Measurements from ENCODE around the gene ERFL. TPM values are rescaled to one million over a fixed set of nuclear protein-coding genes. Genes with fewer than 3 reads are reported as not detected.

The ERFL gene
- total RNA-seq, 4 donors from 2014 or later: not detected

DNA sequence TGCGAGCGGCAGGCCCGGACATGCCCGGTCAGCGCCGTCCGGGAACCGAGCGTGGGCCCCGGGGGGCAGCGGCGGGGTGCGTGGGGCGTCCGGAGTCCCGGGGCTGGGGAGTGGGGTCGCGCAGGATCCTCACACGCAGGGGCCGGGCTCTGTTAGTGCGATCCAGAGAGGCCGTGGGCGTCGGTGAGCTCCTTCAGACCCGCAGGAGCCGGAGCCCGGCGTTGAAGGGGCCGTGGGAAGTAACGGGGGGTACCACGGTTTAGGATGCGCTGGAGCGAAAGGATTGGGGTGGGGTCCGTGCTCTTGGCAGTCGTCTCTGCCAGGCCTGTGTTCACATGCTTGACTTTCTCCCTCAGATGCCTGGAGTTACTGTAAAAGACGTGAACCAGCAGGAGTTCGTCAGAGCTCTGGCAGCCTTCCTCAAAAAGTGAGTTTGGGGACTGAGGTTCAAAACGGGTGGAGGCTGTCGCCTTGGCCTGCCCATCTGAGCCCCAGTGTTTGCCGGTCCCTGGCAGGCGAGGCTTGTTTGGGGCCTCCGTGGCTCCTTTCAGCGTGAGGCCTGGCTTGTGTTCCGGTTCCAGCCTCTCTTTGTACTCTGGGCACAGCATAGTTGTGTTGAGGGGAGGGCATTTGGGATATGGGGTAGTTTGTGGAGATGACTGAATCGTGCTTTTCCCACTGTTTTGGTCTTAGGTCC lies 67.7 kb downstream of the ERFL start:
- DNase-seq: no peak

GRCh38 chr19:41859618-41860418 lies 68.4 kb downstream of the ERFL start, which contains the start of gene RPS19:
TSS of gene RPS19 (plus strand) at chr19:41860255. CDS start at chr19:41860775, 520 bp downstream.
- Histone ChIP-seq H3K27me3 (peaks cover 0 to 3% (median 0%) of the 10 kb centered on the region in 4 donors), H3K36me3 (peaks cover 16 to 40% (median 25%) of the 10 kb centered on the region in 3 donors), H3K4me1 (peaks cover 17 to 49% (median 38%) of the 10 kb centered on the region in 3 donors), H3K9me3 (no peaks in the 10 kb centered on the region), H3K27ac (peak within 1 kb of the TSS; percentile 87 to 98 (median 97)), H3K4me3 (peak within 1 kb of the TSS; percentile 76 to 97 (median 94))
- DNase-seq: peak; percentile 86
- intact Hi-C loops (cut with DNase I): no loop called here
- TF ChIP-seq POLR2A (IDR thresholded peaks at IDR 0.05): peak in 3 of 4 donors; percentile 42 to 85 (median 84)
- peak; percentile 55 to 90 (median 78) for TF ChIP-seq CTCF (IDR thresholded peaks at IDR 0.05)
- WGBS, 2 donors: 0 to 1% methylated on average over 34 to 38 of the region's 76 CpGs

More for the DNA sequence above, 67.7 kb downstream of the ERFL start:
- no peak for TF ChIP-seq CTCF (IDR thresholded peaks at IDR 0.05)
- peak in 1 of 4 donors; percentile 9 for TF ChIP-seq POLR2A (IDR thresholded peaks at IDR 0.05)
- peaks cover 17 to 48% (median 33%) of the 10 kb centered on the region in 3 donors for H3K36me3 ChIP-seq
- H3K4me3 ChIP-seq: peak overlapping the region; percentile 76 to 97 (median 94)
- WGBS, 2 donors: 0% methylated on average over 7 to 14 of the region's 45 CpGs
- intact Hi-C loops (cut with DNase I): no loop called here
- peaks cover 17 to 57% (median 45%) of the 10 kb centered on the region in 3 donors for H3K4me1 ChIP-seq
- peaks cover 0 to under 1% (median 0%) of the 10 kb centered on the region in 4 donors for H3K27me3 ChIP-seq
- H3K9me3 ChIP-seq: no peaks in the 10 kb centered on the region
- peak overlapping the region; percentile 87 to 98 (median 97) for H3K27ac ChIP-seq

DNA sequence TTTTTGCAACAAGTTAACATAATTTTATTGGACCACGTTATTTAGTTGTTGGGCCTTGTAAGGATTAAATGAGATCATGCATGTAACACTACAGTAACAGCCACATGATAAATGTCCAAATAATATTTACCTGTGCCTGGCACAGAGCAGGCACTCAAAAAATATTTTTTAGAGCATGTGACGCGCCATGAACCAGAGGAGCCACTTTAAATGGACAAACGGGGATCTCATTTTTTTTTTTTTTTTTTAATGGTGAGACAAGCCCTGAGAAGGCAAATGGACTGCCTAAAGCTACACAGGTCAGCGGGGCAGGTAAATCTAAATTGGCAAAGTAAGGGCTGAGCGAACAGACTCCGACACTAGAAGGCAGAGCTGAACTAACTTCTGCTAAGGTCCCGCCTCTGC lies 69.0 kb downstream of the ERFL start:
- TF ChIP-seq POLR2A (IDR thresholded peaks at IDR 0.05): no peak
- no peak for TF ChIP-seq CTCF (IDR thresholded peaks at IDR 0.05)
- intact Hi-C loops (cut with DNase I): no loop called here
- Histone ChIP-seq H3K4me1 (peaks cover 17 to 43% (median 37%) of the 10 kb centered on the region in 3 donors), H3K27ac (peak overlapping the region; percentile 87 to 98 (median 97)), H3K9me3 (no peaks in the 10 kb centered on the region), H3K36me3 (peaks cover 10 to 34% (median 19%) of the 10 kb centered on the region in 3 donors), H3K27me3 (peaks cover 0 to 4% (median 0%) of the 10 kb centered on the region in 4 donors), H3K4me3 (peak overlapping the region in 3 of 4 donors; percentile 94 to 97 (median 95))
- no peak for DNase-seq
- WGBS, 2 donors: 0 to 2% methylated on average over 8 of the region's 8 CpGs

Small RNA genes within 50 kb of the gene (small RNA-seq; reads per million reads assigned to genes)
- 0 reads per million in 4 donors for gene MIR6797

Other genes with a start within 250 kb of the ERFL start
- 100 to 1,000 TPM in 2 of 4 donors, 10 to 100 TPM in 2; 10.5 to 103 (median 76.7) TPM for gene CEACAM7, start 240.2 kb downstream of the ERFL start, total RNA-seq
- gene CEACAM5, start 219.8 kb downstream of the ERFL start, total RNA-seq: 100 to 1,000 TPM in 3 of 4 donors, 10 to 100 TPM in 1; 86.4 to 374 (median 293) TPM
- 100 to 1,000 TPM in 3 of 4 donors, 10 to 100 TPM in 1; 70.8 to 288 (median 176) TPM for gene CEACAM6, start 172.9 kb downstream of the ERFL start, total RNA-seq
- 1 to 10 TPM in 2 of 4 donors, under 1 TPM in 2; 0.42 to 1.3 (median 0.99) TPM for gene CEACAM3, start 131.9 kb downstream of the ERFL start, total RNA-seq
- gene LYPD4, start 83.8 kb downstream of the ERFL start, total RNA-seq: not detected
- gene DMRTC2, start 83.4 kb downstream of the ERFL start, total RNA-seq: not detected
- 1,000 to 10,000 TPM in 3 of 4 donors, 100 to 1,000 TPM in 1; 922 to 1,801 (median 1,460) TPM for gene RPS19, start 68.2 kb downstream of the ERFL start, total RNA-seq
- gene CD79A, start 51.2 kb downstream of the ERFL start, total RNA-seq: 1 to 10 TPM in 2 of 4 donors, not detected in 2; 1.7 to 3.1 TPM
- 10 to 100 TPM; 31.0 to 59.5 (median 56.2) TPM for gene ARHGEF1, start 45.3 kb downstream of the ERFL start, total RNA-seq
- 100 to 1,000 TPM in 3 of 4 donors, 10 to 100 TPM in 1; 47.4 to 113 (median 103) TPM for gene RABAC1, start 30.9 kb upstream of the ERFL start, total RNA-seq
- under 1 TPM in 2 of 4 donors, not detected in 2; 0.19 to 0.42 TPM for gene ATP1A3, start 65.8 kb upstream of the ERFL start, total RNA-seq
- 1 to 10 TPM in 1 of 4 donors, under 1 TPM in 3; 0.08 to 1.1 (median 0.37) TPM for gene GRIK5, start 141.8 kb upstream of the ERFL start, total RNA-seq
- gene ZNF574, start 147.7 kb upstream of the ERFL start, total RNA-seq: 10 to 100 TPM; 13.2 to 24.3 (median 16.2) TPM
- gene POU2F2, start 204.0 kb upstream of the ERFL start, total RNA-seq: under 1 TPM in 3 of 4 donors, not detected in 1; 0.18 to 0.67 (median 0.57) TPM

Data from esophagus squamous epithelium (tissue), 5 donors.